HG03432 (cell line): ENCODE results near the gene DYNC2H1.

Experiments
- ATAC-seq: cut with Tn5 transposase; IDR thresholded peaks from one replicate; pipeline ENCODE4 v1.9.1; 2021; ENCODE audit warnings: mild to moderate bottlenecking, moderate library complexity; ENCODE audit not compliant: unreplicated experiment

DYNC2H1 gene

GRCh38 chr11:103108933-103109817 lies at the start of gene DYNC2H1:
Gene DYNC2H1, plus strand, starts transcription at chr11:103109426. Its CDS starts 149 bp downstream, at chr11:103109575.
- ATAC-seq = peak; percentile 100

- no peak for ATAC-seq
These were observed 47.6 kb upstream of the DYNC2H1 start for GRCh38 chr11:103061656-103062055.

- ATAC-seq = no peak
These were observed 42.1 kb upstream of the DYNC2H1 start for GRCh38 chr11:103067118-103067517.

- no peak for ATAC-seq
These were observed 39.9 kb upstream of the DYNC2H1 start for GRCh38 chr11:103069367-103069766.

- ATAC-seq = peak; percentile 52
These were observed 39.1 kb upstream of the DYNC2H1 start for GRCh38 chr11:103070142-103070541.

- ATAC-seq = no peak
These were observed 38.2 kb upstream of the DYNC2H1 start for GRCh38 chr11:103071008-103071407.

GRCh38 chr11:103076361-103076760 lies 32.9 kb upstream of the DYNC2H1 start:
- ATAC-seq = no peak

GRCh38 chr11:103077554-103077953 lies 31.7 kb upstream of the DYNC2H1 start:
- ATAC-seq = no peak

- no peak for ATAC-seq
These were observed 30.5 kb upstream of the DYNC2H1 start for GRCh38 chr11:103078710-103079109.

GRCh38 chr11:103079833-103080232 lies 29.4 kb upstream of the DYNC2H1 start:
- no peak for ATAC-seq

GRCh38 chr11:103085758-103086365 lies 23.4 kb upstream of the DYNC2H1 start:
- ATAC-seq = no peak

- ATAC-seq = no peak
These were observed 22.8 kb upstream of the DYNC2H1 start for GRCh38 chr11:103086461-103086860.

GRCh38 chr11:103091064-103091800 lies 18.0 kb upstream of the DYNC2H1 start:
- ATAC-seq = peak; percentile 50

GRCh38 chr11:103091801-103092524 lies 17.3 kb upstream of the DYNC2H1 start, which contains the start of gene DCUN1D5:
Gene DCUN1D5, minus strand, starts transcription at chr11:103092160. Its CDS starts 288 bp downstream, at chr11:103091872.
- ATAC-seq = peak; percentile 100

GRCh38 chr11:103097279-103097678 lies 11.9 kb upstream of the DYNC2H1 start:
- no peak for ATAC-seq

GRCh38 chr11:103109818-103110388 lies 677 bp downstream of the DYNC2H1 start:
- ATAC-seq = peak; percentile 16

- no peak for ATAC-seq
These were observed 1.2 kb downstream of the DYNC2H1 start for GRCh38 chr11:103110391-103110790.

GRCh38 chr11:103111400-103111799 lies 2.2 kb downstream of the DYNC2H1 start:
- ATAC-seq = no peak

GRCh38 chr11:103112364-103112763 lies 3.1 kb downstream of the DYNC2H1 start:
- no peak for ATAC-seq

GRCh38 chr11:103114836-103115235 lies 5.6 kb downstream of the DYNC2H1 start:
- ATAC-seq = no peak
